OCI-LY7 (cell line): Measurements from ENCODE around the gene THRB.

Experiments
- CTCF ChIP-seq: fragments of 200-600 bp; sonication (generic); conservative IDR thresholded peaks from 2 replicates; pipeline ENCODE4 v1.5.1; 2014; ENCODE audit warnings: mild to moderate bottlenecking, antibody characterized with exemption, low read length, moderate library complexity, mixed read lengths
- EZH2phosphoT487 ChIP-seq: fragments of 200-600 bp; sonication (generic); IDR thresholded peaks from 2 replicates; pipeline ENCODE4 v1.6.1; 2018; ENCODE audit warnings: low read depth, borderline replicate concordance, mild to moderate bottlenecking, mixed run types, antibody characterized with exemption, low read length, moderate library complexity, mixed read lengths

DNA sequence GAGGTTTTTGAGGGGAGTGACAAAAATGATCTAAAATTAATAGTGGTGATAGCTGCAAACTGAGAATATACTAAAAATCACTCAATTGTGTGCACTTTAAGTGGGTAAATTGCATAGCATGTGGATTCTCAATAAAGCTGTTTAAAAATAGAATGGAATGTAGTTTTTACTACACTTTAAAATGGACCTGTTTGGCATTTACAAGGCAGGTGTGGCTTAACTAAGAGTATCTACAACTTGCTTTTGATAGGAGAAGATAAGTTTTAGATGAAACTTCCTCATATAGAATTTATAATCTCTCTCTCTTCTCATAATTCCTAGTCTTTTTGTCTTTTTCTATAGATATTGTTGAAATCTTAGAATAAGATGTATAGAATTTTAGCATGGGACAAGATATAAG lies 40.3 kb downstream of the THRB start:
- no peak for TF ChIP-seq CTCF
- TF ChIP-seq EZH2phosphoT487, result no peak
